Measurements from ENCODE around the gene DGKB.

The DGKB gene

GRCh38 chr7:14752301-14752700, 150.2 kb downstream of the DGKB start:
- DNase-seq: no peak

GRCh38 chr7:14751461-14751860, 151.1 kb downstream of the DGKB start:
- DNase-seq: no peak

GRCh38 chr7:14748461-14748860, 154.1 kb downstream of the DGKB start:
- no peak for DNase-seq

GRCh38 chr7:14747701-14748100, 154.8 kb downstream of the DGKB start:
- DNase-seq: peak; percentile 82

GRCh38 chr7:14745076-14745475, 157.5 kb downstream of the DGKB start:
- DNase-seq: no peak

- DNase-seq: no peak
These were observed 161.9 kb downstream of the DGKB start for GRCh38 chr7:14740606-14741005.

GRCh38 chr7:14739841-14740185, 162.7 kb downstream of the DGKB start:
- DNase-seq: no peak

- DNase-seq: no peak
These were observed 163.2 kb downstream of the DGKB start for GRCh38 chr7:14739168-14739840.

GRCh38 chr7:14738086-14738485, 164.5 kb downstream of the DGKB start:
- no peak for DNase-seq

GRCh38 chr7:14734839-14735321, 167.7 kb downstream of the DGKB start:
- no peak for DNase-seq

- DNase-seq: no peak
These were observed 181.8 kb downstream of the DGKB start for GRCh38 chr7:14720785-14721184.

GRCh38 chr7:14717816-14718215, 184.7 kb downstream of the DGKB start:
- peak; percentile 42 for DNase-seq

GRCh38 chr7:14717169-14717568, 185.4 kb downstream of the DGKB start:
- no peak for DNase-seq

- no peak for DNase-seq
These were observed 188.3 kb downstream of the DGKB start for GRCh38 chr7:14714161-14714728.

- peak; percentile 3 for DNase-seq
These were observed 204.3 kb downstream of the DGKB start for GRCh38 chr7:14698239-14698638.

- no peak for DNase-seq
These were observed 204.9 kb downstream of the DGKB start for GRCh38 chr7:14697684-14698083.

- peak; percentile 27 for DNase-seq
These were observed 210.9 kb downstream of the DGKB start for GRCh38 chr7:14691597-14692203.

- DNase-seq: no peak
These were observed 211.5 kb downstream of the DGKB start for GRCh38 chr7:14691034-14691433.

- no peak for DNase-seq
These were observed 212.1 kb downstream of the DGKB start for GRCh38 chr7:14690486-14690885.

GRCh38 chr7:14690075-14690474, 212.5 kb downstream of the DGKB start:
- DNase-seq: no peak

GRCh38 chr7:14688208-14688607, 214.3 kb downstream of the DGKB start:
- no peak for DNase-seq

- no peak for DNase-seq
These were observed 214.8 kb downstream of the DGKB start for GRCh38 chr7:14687777-14688176.

- no peak for DNase-seq
These were observed 215.3 kb downstream of the DGKB start for GRCh38 chr7:14687241-14687640.

GRCh38 chr7:14685167-14685566, 217.4 kb downstream of the DGKB start:
- no peak for DNase-seq
